Measurements from ENCODE around the gene MCCC2.

DNA sequence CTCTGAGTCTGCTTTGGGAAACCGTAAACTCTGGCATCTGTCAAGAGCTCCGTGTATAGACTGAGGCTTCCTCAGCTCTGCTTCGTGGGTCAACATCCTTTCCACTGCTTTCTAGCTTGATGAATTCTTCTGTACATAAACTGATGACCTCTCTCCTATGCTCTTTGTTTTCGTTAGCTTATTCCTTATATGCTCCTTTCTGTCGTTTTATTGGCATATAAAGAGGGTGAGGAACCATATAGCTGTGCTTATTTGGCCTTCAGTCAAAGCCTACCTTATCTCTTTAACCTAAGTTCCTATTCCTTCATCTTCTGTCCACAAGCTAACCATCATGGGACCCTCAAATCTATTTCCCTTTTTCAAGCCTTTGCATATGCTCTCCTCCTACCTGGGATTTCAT lies 92.6 kb downstream of the MCCC2 start:
- no peak for TF ChIP-seq CREB1 (CRISPR knock-in tag; IDR thresholded peaks at IDR 0.05; ENCODE audit: low read depth)
- no peak for TF ChIP-seq ZNF114 (CRISPR knock-in tag; IDR thresholded peaks at IDR 0.05)
- TF ChIP-seq, protein P1, sequence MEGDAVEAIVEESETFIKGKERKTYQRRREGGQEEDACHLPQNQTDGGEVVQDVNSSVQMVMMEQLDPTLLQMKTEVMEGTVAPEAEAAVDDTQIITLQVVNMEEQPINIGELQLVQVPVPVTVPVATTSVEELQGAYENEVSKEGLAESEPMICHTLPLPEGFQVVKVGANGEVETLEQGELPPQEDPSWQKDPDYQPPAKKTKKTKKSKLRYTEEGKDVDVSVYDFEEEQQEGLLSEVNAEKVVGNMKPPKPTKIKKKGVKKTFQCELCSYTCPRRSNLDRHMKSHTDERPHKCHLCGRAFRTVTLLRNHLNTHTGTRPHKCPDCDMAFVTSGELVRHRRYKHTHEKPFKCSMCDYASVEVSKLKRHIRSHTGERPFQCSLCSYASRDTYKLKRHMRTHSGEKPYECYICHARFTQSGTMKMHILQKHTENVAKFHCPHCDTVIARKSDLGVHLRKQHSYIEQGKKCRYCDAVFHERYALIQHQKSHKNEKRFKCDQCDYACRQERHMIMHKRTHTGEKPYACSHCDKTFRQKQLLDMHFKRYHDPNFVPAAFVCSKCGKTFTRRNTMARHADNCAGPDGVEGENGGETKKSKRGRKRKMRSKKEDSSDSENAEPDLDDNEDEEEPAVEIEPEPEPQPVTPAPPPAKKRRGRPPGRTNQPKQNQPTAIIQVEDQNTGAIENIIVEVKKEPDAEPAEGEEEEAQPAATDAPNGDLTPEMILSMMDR (conservative IDR thresholded peaks at IDR 0.05; ENCODE audit: low read depth in 2 of 2), result no peak
- no peak for TF ChIP-seq POLR2AphosphoS5 (IDR thresholded peaks at IDR 0.05; ENCODE audit: low read depth)
- TF ChIP-seq EZH2 (IDR thresholded peaks at IDR 0.05; ENCODE audit: low read depth, unreplicated experiment), result no peak
- TF ChIP-seq, protein P2, sequence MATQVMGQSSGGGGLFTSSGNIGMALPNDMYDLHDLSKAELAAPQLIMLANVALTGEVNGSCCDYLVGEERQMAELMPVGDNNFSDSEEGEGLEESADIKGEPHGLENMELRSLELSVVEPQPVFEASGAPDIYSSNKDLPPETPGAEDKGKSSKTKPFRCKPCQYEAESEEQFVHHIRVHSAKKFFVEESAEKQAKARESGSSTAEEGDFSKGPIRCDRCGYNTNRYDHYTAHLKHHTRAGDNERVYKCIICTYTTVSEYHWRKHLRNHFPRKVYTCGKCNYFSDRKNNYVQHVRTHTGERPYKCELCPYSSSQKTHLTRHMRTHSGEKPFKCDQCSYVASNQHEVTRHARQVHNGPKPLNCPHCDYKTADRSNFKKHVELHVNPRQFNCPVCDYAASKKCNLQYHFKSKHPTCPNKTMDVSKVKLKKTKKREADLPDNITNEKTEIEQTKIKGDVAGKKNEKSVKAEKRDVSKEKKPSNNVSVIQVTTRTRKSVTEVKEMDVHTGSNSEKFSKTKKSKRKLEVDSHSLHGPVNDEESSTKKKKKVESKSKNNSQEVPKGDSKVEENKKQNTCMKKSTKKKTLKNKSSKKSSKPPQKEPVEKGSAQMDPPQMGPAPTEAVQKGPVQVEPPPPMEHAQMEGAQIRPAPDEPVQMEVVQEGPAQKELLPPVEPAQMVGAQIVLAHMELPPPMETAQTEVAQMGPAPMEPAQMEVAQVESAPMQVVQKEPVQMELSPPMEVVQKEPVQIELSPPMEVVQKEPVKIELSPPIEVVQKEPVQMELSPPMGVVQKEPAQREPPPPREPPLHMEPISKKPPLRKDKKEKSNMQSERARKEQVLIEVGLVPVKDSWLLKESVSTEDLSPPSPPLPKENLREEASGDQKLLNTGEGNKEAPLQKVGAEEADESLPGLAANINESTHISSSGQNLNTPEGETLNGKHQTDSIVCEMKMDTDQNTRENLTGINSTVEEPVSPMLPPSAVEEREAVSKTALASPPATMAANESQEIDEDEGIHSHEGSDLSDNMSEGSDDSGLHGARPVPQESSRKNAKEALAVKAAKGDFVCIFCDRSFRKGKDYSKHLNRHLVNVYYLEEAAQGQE (IDR thresholded peaks at IDR 0.05; ENCODE audit: unreplicated experiment), result no peak
- no peak for TF ChIP-seq JUNB (IDR thresholded peaks at IDR 0.05; ENCODE audit: unreplicated experiment)
- no peak for TF ChIP-seq STAT1 (IDR thresholded peaks at IDR 0.05; ENCODE audit: unreplicated experiment)
- no peak for TF ChIP-seq NANOG (IDR thresholded peaks at IDR 0.05; ENCODE audit: borderline replicate concordance)
- TF ChIP-seq ETS1 (IDR thresholded peaks at IDR 0.05), result no peak

Data from GM23338 (cell line).